ENCODE measurements around the gene MYL9. TPM values are rescaled to one million over a fixed set of nuclear protein-coding genes. Genes with fewer than 3 reads are reported as not detected.

MYL9 gene
- polyA plus RNA-seq, 1 of the 3 experiments (the other 2 are of a cell fraction) = not detected

DNA sequence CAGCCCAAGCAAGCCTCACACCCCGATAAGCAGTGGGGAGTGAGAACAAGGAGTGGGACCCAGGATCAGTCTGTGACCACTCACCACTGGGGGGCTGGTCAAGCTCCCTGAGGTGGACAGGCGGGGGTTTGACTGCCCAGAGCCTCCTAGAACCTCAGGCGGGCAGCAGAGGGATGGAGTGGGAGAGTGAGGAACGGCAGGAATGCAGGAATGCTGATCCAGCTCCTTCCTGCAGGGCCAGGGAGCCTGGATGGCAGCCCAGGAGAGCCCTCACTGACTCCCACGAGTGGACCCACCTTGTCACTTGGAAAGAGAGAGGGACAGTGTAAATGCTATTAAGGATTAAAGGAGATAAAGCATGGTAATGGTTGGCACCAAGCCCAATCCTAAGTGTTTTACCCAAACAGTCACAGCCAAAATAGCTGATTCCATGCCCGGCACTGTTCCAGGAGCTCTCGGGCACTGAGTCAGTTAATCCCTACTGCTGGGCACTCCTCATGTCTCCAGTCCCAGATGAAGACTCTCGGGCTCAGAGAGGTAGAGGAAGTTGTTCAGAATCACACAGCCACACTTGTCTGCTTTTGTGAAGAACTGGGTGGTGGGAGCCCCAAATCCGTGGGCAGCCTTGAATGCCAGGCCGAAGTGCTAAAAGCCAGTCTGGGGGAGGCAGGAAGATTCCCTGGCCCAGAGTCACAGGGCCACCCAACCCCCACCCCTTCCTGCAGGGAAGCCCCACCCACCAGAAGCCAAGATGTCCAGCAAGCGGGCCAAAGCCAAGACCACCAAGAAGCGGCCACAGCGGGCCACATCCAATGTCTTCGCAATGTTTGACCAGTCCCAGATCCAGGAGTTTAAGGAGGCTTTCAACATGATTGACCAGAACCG is 3.1 kb downstream of the MYL9 start:
- Histone ChIP-seq H3K36me3 (replicated peaks in 1 of 2; ENCODE audit: control insufficient read depth in 1 of 2, insufficient read depth in 2 of 2, low read length in 1 of 2) (no peaks in the 10 kb centered on the region), H3K4me3 (ENCODE audit: low read depth in 2 of 2, low read length in 1 of 2) (no peak overlapping the region), H3K9ac (no peak overlapping the region), H3K4me2 (no peak overlapping the region), H3K9me2 (no peaks in the 10 kb centered on the region), H3F3A (replicated peaks; ENCODE audit: insufficient read depth) (no peaks in the 10 kb centered on the region), H2AFZ (ENCODE audit: low read depth) (no peak overlapping the region), H4K20me1 (ENCODE audit: insufficient read depth) (no peaks in the 10 kb centered on the region; the same call in 1 of the 2 replicates), H3K4me1 (ENCODE audit: control insufficient read depth in 1 of 2, insufficient read depth in 2 of 2, low read depth in 1 of 2, low read length in 1 of 2) (peaks cover 0 to 8% of the 10 kb centered on the region in 2 experiments; a peak in 2 of 4 replicates), H3K9me3 (no peaks in the 10 kb centered on the region), H3K27me3 (ENCODE audit: insufficient read depth) (no peaks in the 10 kb centered on the region), H3K27ac (ENCODE audit: low read depth in 2 of 2, low read length in 1 of 2) (no peak overlapping the region; a peak in 1 of 4 replicates), H3K79me2 (ENCODE audit: insufficient read depth) (no peaks in the 10 kb centered on the region)
- DNase-seq = no peak
- TF ChIP-seq, protein P1, sequence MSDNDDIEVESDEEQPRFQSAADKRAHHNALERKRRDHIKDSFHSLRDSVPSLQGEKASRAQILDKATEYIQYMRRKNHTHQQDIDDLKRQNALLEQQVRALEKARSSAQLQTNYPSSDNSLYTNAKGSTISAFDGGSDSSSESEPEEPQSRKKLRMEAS (IDR thresholded peaks at IDR 0.05; ENCODE audit: low read depth) = no peak
- 0 out of 2 replicates have a peak, but pooled peaks have one; percentile 13 for TF ChIP-seq TCF12 (IDR thresholded peaks at IDR 0.05)
- no peak for TF ChIP-seq FOXM1 (IDR thresholded peaks at IDR 0.05; ENCODE audit: low read depth)
- TF ChIP-seq JUND (IDR thresholded peaks at IDR 0.05) = no peak
- TF ChIP-seq ELF1 (IDR thresholded peaks at IDR 0.05) = no peak
- no peak for TF ChIP-seq RCOR1 (IDR thresholded peaks at IDR 0.05; ENCODE audit: low read length)
- peak; percentile 74 for TF ChIP-seq NFIC (IDR thresholded peaks at IDR 0.05; ENCODE audit: borderline replicate concordance)
- CTCF ChIA-PET = interaction anchor here (0.6 kb wide), 1 partner anchor 26 kb away, joined by 3 read pairs; no protein-coding TSS in a partner anchor
- 72% methylated on average over 12 of the region's 15 CpGs for WGBS (ENCODE audit: low lambda C conversion rate)
- POLR2A ChIA-PET = no interaction called here

DNA sequence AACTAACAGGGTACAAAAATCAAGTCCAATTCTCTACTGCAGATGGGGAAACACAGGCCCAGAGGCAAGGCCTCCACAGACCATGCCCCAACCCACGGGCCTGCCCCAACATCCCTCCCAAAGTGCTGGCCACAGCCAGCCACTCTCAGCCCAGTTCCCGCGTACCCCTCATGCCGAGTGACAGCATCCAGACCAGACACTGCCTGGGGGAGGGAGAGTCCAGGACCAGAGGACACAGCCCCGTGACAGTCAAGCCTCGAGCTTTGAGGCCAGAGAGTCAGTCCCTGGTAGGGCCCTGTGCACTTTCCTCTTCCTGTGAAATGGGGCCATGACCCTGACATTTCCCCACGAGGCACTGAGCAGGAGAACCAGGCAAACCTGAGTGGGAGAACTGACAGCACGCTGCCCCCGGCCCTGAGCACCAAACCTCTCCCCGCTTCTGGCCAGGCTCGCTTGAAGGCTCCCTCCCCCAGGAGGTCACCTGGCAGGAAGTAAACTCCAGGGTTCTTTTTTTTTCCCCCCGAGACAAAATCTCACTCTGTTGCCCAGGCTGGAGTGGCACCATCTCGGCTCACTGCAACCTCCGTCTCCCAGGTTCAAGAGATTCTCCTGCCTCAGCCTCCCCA is 4.9 kb downstream of the MYL9 start:
- no peak overlapping the region for H2AFZ ChIP-seq (ENCODE audit: low read depth)
- H3K9me3 ChIP-seq = no peaks in the 10 kb centered on the region
- no peaks in the 10 kb centered on the region for H3F3A ChIP-seq (replicated peaks; ENCODE audit: insufficient read depth)
- 83% methylated on average over 13 of the region's 14 CpGs for WGBS (ENCODE audit: low lambda C conversion rate)
- no peak overlapping the region for H3K4me2 ChIP-seq
- no peaks in the 10 kb centered on the region; the same call in 1 of the 2 replicates for H4K20me1 ChIP-seq (ENCODE audit: insufficient read depth)
- H3K27me3 ChIP-seq (ENCODE audit: insufficient read depth) = no peaks in the 10 kb centered on the region
- no peak overlapping the region for H3K27ac ChIP-seq (ENCODE audit: low read depth in 2 of 2, low read length in 1 of 2)
- H3K4me1 ChIP-seq (ENCODE audit: control insufficient read depth in 1 of 2, insufficient read depth in 2 of 2, low read depth in 1 of 2, low read length in 1 of 2) = peaks cover 0 to 8% of the 10 kb centered on the region in 2 experiments; a peak in 2 of 4 replicates
- DNase-seq = no peak
- H3K9ac ChIP-seq = no peak overlapping the region
- no peaks in the 10 kb centered on the region for H3K79me2 ChIP-seq (ENCODE audit: insufficient read depth)
- POLR2A ChIA-PET = no interaction called here
- CTCF ChIA-PET = interaction anchor here (0.9 to 1.5 kb wide), 3 partner anchors 46 to 107 kb away, joined by 3 to 4 read pairs (median 3); no protein-coding TSS in a partner anchor
- no peaks in the 10 kb centered on the region for H3K9me2 ChIP-seq
- H3K4me3 ChIP-seq (ENCODE audit: low read depth in 2 of 2, low read length in 1 of 2) = no peak overlapping the region
- no peaks in the 10 kb centered on the region for H3K36me3 ChIP-seq (replicated peaks in 1 of 2; ENCODE audit: control insufficient read depth in 1 of 2, insufficient read depth in 2 of 2, low read length in 1 of 2)
- TF ChIP-seq GATA2 (CRISPR knock-in tag; IDR thresholded peaks at IDR 0.05) (no peak), RAD21 (IDR thresholded peaks at IDR 0.05; ENCODE audit: low read length) (no peak), TEAD4 (IDR thresholded peaks at IDR 0.05; ENCODE audit: borderline replicate concordance, insufficient read depth) (no peak), YY1 (IDR thresholded peaks at IDR 0.05; ENCODE audit: low read depth) (no peak), TAF1 (IDR thresholded peaks at IDR 0.05; ENCODE audit: borderline replicate concordance, low read depth, low read length) (no peak), EZH2phosphoT487 (IDR thresholded peaks at IDR 0.05; ENCODE audit: borderline replicate concordance, low read depth) (no peak), POLR2AphosphoS5 (IDR thresholded peaks at IDR 0.05; ENCODE audit: low read depth, low read length) (no peak), JUND (IDR thresholded peaks at IDR 0.05) (no peak), RCOR1 (IDR thresholded peaks at IDR 0.05; ENCODE audit: low read length) (no peak), ELF1 (IDR thresholded peaks at IDR 0.05) (no peak)
- TF ChIP-seq, protein P2, sequence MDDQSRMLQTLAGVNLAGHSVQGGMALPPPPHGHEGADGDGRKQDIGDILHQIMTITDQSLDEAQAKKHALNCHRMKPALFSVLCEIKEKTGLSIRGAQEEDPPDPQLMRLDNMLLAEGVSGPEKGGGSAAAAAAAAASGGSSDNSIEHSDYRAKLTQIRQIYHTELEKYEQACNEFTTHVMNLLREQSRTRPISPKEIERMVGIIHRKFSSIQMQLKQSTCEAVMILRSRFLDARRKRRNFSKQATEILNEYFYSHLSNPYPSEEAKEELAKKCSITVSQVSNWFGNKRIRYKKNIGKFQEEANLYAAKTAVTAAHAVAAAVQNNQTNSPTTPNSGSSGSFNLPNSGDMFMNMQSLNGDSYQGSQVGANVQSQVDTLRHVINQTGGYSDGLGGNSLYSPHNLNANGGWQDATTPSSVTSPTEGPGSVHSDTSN (IDR thresholded peaks at IDR 0.05) = no peak
- TF ChIP-seq, protein P3, sequence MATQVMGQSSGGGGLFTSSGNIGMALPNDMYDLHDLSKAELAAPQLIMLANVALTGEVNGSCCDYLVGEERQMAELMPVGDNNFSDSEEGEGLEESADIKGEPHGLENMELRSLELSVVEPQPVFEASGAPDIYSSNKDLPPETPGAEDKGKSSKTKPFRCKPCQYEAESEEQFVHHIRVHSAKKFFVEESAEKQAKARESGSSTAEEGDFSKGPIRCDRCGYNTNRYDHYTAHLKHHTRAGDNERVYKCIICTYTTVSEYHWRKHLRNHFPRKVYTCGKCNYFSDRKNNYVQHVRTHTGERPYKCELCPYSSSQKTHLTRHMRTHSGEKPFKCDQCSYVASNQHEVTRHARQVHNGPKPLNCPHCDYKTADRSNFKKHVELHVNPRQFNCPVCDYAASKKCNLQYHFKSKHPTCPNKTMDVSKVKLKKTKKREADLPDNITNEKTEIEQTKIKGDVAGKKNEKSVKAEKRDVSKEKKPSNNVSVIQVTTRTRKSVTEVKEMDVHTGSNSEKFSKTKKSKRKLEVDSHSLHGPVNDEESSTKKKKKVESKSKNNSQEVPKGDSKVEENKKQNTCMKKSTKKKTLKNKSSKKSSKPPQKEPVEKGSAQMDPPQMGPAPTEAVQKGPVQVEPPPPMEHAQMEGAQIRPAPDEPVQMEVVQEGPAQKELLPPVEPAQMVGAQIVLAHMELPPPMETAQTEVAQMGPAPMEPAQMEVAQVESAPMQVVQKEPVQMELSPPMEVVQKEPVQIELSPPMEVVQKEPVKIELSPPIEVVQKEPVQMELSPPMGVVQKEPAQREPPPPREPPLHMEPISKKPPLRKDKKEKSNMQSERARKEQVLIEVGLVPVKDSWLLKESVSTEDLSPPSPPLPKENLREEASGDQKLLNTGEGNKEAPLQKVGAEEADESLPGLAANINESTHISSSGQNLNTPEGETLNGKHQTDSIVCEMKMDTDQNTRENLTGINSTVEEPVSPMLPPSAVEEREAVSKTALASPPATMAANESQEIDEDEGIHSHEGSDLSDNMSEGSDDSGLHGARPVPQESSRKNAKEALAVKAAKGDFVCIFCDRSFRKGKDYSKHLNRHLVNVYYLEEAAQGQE (IDR thresholded peaks at IDR 0.05; ENCODE audit: low read depth, low read length) = no peak
- TF ChIP-seq, protein P1 (IDR thresholded peaks at IDR 0.05; ENCODE audit: low read depth) = no peak
- TF ChIP-seq, protein P4, sequence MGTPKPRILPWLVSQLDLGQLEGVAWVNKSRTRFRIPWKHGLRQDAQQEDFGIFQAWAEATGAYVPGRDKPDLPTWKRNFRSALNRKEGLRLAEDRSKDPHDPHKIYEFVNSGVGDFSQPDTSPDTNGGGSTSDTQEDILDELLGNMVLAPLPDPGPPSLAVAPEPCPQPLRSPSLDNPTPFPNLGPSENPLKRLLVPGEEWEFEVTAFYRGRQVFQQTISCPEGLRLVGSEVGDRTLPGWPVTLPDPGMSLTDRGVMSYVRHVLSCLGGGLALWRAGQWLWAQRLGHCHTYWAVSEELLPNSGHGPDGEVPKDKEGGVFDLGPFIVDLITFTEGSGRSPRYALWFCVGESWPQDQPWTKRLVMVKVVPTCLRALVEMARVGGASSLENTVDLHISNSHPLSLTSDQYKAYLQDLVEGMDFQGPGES (IDR thresholded peaks at IDR 0.05; ENCODE audit: low read depth, low read length) = no peak

All from SK-N-SH (cell line).